Stimulated activated CD4-positive, alpha-beta T cell treated with anti-CD3 and anti-CD28 coated beads, TNF-alpha, amount 100 ng/mL, for 24 hours (primary cell): Measurements from ENCODE around the gene PRMT1.
"Not testable (repeated sequence)": the region's sequence is repeated elsewhere in the genome, so short reads cannot be mapped to it uniquely, and the experiment has no call there.

Experiments
- DNase-seq, 3 experiments: peaks; one replicate each; pipeline ENCODE4 v3.0.0-alpha.2; 2020; ENCODE audit warnings: low read depth in 3 of 3

PRMT1 gene

DNA sequence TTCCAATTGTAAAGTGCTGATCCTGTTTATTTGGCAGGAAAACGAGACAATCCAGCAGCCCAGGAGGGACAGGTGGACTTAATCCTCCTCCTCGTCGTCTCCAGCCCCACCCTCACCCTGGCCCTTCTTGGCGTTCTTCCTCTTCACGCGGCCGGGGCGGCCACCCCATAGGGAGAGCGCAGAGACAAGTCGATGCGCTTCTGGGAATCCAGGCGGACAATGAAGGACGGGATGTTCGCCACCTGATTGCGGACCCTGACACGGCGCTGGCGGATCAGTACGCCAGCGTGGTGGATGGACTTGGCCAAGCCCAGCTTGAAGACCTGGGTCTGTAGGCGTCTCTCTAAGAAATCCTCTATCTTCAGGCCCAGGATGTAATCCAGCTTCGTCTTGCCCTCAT lies 42.3 kb downstream of the PRMT1 start:
- not testable (repeated sequence) for DNase-seq

DNA sequence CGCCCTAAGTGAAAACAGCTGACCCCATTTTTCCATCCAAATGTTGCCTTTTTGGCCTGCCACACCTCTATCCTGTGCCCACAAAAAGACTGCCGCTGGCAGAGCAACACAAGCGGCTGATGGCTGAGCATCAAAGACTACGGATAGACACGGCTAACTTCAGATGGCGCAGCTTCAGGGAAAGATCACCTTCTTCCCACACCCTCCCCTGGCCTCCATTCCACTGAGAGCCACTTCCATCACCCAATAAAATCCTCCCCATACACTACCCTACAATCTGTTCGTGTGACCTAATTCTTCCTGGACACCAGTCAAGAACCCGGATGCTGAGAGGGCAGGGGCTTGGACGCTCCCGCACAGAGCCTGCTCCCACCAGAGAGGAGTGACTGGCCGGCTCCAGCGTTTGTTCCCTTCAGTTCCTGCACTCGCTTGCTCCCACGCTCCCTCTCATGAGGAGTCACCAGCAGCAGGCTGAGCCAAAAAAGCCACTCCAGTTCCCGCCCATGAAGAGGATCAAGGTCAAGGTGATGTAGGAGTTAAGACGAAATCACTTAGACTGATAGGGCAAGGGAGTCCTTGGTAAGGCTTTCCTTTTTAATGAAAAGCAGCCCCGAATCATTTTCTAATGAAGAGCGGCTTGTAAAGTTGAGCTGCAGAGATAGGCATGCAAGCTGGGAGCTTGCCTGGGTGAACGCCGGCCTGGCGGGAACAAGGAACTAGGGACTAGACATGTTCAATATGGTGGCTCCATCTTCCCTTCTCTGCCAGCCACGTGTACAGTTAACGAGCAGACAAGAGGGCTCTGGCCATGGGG lies 50.4 kb downstream of the PRMT1 start:
- no peak for DNase-seq

DNA sequence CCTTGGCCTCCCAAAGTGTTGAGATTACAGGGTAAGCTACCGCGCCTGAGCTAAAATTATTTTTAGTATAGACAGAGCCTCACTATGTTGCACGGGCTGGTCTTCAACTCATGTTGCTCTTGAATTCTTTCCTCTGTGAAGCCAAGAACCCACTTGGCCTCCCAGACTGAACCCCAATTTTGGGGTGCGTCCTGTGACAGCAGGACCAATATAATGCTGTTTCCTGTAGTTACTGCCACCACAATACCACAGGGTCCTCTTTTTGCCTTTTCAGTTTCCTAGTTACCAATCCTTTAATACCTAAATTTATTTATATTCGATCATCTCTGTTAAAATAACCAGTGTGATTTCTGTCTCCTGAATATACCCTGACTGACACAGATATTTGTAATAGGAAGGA lies 53.1 kb downstream of the PRMT1 start:
- no peak for DNase-seq
